HEK293T (cell line): ENCODE measurements around the gene C6orf47.

Experiments
- ARNT ChIP-seq: fragments of 450-650 bp; IDR thresholded peaks from 2 replicates; pipeline ENCODE4 v1.6.1; 2017; ENCODE audit warnings: mild to moderate bottlenecking
- BHLHE40 ChIP-seq: fragments of 450-650 bp; IDR thresholded peaks from 2 replicates; pipeline ENCODE4 v1.6.1; 2016; ENCODE audit warnings: mild to moderate bottlenecking, moderate library complexity, borderline replicate concordance
- CTBP1 ChIP-seq: fragments of 450-650 bp; IDR thresholded peaks from 2 replicates; pipeline ENCODE4 v1.6.1; 2016; ENCODE audit warnings: borderline replicate concordance
- ELF4 ChIP-seq: fragments of 450-650 bp; IDR thresholded peaks from 2 replicates; pipeline ENCODE4 v1.6.1; 2017; ENCODE audit warnings: antibody characterized with exemption
- FOXA1 ChIP-seq: fragments of 450-650 bp; IDR thresholded peaks from 2 replicates; pipeline ENCODE4 v1.6.1; 2016; ENCODE audit warnings: mild to moderate bottlenecking
- FOXM1 ChIP-seq: fragments of 450-650 bp; IDR thresholded peaks from 2 replicates; pipeline ENCODE4 v1.6.1; 2017; ENCODE audit warnings: mild to moderate bottlenecking, borderline replicate concordance
- HDGF ChIP-seq: fragments of 450-650 bp; IDR thresholded peaks from 2 replicates; pipeline ENCODE4 v1.6.1; 2017; ENCODE audit warnings: antibody characterized with exemption, borderline replicate concordance
- L3MBTL2 ChIP-seq: fragments of 450-650 bp; conservative IDR thresholded peaks from 2 replicates; pipeline ENCODE4 v1.6.1; 2016; ENCODE audit warnings: mild to moderate bottlenecking
- NFRKB ChIP-seq: fragments of 450-650 bp; IDR thresholded peaks from 2 replicates; pipeline ENCODE4 v1.6.1; 2016; ENCODE audit warnings: mild to moderate bottlenecking, moderate library complexity
- SP1 ChIP-seq: fragments of 450-650 bp; IDR thresholded peaks from 2 replicates; pipeline ENCODE4 v1.6.1; 2017
- SUZ12 ChIP-seq: fragments of 450-650 bp; IDR thresholded peaks from 2 replicates; pipeline ENCODE4 v1.6.1; 2016; ENCODE audit warnings: mild to moderate bottlenecking
- TARDBP ChIP-seq: fragments of 450-650 bp; IDR thresholded peaks from 2 replicates; pipeline ENCODE4 v1.6.1; 2016
- ZNF384 ChIP-seq: fragments of 450-650 bp; IDR thresholded peaks from 2 replicates; pipeline ENCODE4 v1.6.1; 2016
- TF ChIP-seq, protein P1 (sequence below): fragments of 450-650 bp; IDR thresholded peaks from 2 replicates; pipeline ENCODE4 v1.6.1; 2016

DNA sequence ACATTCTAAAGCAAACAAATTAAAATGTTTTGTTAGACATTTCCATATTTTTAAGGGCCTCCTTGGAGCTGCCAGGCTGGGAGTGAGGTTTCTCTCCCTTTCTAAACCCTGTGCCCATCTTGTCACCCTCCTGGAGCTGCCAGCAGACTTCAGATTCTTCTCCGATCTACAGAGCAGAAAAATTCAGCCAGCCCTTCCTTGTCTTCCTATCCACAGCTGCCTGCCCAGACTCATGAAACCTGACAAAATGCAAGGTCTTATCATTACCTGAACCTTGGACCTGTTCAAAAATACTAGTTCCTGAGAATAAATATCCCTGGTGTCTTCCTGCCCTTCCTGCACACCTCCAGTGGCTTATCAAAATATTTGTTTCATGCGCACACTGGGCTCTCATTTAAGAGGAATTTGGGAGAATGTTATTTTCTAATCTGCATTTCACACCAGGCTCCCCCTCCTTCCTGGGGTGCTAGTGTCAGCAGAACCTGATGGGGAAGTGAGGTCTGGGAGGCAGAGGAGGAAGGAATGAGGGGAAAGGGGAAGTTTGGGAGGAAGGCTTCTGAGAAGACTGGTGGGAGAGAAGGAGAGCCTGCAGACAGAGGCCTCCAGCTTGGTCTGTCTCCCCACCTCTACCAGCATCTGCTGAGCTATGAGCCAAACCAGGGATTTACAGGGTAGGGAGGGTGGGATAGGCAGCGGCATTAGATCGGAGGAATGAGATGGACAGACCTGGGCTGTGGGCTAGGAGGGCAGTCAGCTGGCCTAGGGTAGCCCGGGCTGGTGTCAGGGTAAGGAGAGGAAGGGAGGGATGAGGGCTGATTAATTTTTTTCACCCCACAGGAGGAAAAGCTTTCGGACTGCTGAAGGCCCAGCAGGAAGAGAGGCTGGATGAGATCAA, 45.6 kb downstream of the C6orf47 start, which contains the start of gene AIF1:
- TF ChIP-seq, protein P1, sequence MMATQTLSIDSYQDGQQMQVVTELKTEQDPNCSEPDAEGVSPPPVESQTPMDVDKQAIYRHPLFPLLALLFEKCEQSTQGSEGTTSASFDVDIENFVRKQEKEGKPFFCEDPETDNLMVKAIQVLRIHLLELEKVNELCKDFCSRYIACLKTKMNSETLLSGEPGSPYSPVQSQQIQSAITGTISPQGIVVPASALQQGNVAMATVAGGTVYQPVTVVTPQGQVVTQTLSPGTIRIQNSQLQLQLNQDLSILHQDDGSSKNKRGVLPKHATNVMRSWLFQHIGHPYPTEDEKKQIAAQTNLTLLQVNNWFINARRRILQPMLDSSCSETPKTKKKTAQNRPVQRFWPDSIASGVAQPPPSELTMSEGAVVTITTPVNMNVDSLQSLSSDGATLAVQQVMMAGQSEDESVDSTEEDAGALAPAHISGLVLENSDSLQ = no peak
- no peak for TF ChIP-seq SP1
- no peak for TF ChIP-seq HDGF
- no peak for TF ChIP-seq CTBP1
- TF ChIP-seq ZNF384 = no peak
- TF ChIP-seq FOXM1 = no peak
- no peak for TF ChIP-seq NFRKB
- no peak for TF ChIP-seq SUZ12
- no peak for TF ChIP-seq ARNT
- TF ChIP-seq TARDBP = no peak
- TF ChIP-seq BHLHE40 = no peak
- no peak for TF ChIP-seq FOXA1
- no peak for TF ChIP-seq L3MBTL2
- no peak for TF ChIP-seq ELF4
